HG03139 (cell line): Measurements from ENCODE around the gene ADM2.

Experiments used
- ATAC-seq: cut with Tn5 transposase; IDR thresholded peaks from one replicate; pipeline ENCODE4 v1.9.1; 2021; ENCODE audit not compliant: unreplicated experiment

Gene ADM2

DNA sequence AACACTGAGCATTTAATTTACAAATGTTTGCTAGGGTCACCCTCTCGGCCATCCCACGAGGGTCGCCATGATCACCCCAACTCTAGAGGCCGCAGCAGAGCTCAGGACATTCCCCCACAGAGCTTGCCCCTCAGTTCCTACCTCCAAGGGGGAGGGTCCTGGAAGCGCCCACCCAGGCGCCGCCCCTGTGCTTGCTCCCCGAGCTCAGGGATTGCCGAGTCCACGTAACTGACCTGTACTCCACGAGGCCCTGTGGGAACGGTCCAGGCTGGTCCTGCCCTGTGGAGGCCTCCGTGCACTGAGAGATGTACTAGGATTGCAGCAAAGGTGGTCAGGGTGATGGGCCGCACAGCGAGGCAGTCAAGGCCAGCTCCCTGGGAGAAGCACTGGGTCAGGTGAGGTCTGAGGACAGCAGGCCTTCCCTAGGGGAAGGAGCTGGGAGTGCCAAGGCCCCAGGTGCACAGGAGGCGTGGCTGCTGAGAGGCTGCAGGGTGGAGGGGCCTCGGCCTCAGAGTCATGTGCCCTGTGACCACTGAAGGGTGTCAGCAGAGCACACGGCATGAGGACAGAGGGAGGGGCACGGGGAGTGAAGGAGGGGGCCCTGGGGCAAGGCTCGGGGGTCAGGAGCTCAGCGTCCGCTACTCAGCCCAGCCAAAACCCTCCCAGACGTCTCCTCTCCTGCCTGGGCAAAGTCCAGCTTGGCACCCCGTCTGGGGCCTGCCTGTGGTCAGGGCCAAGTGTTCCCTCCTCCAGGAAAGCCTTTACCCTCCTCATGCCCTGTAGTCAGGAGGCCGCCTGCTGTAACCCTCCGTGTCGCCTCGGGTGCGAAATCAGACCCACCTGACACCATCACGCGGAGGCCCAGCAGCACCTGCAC, 2.9 kb downstream of the ADM2 start:
- no peak for ATAC-seq

DNA sequence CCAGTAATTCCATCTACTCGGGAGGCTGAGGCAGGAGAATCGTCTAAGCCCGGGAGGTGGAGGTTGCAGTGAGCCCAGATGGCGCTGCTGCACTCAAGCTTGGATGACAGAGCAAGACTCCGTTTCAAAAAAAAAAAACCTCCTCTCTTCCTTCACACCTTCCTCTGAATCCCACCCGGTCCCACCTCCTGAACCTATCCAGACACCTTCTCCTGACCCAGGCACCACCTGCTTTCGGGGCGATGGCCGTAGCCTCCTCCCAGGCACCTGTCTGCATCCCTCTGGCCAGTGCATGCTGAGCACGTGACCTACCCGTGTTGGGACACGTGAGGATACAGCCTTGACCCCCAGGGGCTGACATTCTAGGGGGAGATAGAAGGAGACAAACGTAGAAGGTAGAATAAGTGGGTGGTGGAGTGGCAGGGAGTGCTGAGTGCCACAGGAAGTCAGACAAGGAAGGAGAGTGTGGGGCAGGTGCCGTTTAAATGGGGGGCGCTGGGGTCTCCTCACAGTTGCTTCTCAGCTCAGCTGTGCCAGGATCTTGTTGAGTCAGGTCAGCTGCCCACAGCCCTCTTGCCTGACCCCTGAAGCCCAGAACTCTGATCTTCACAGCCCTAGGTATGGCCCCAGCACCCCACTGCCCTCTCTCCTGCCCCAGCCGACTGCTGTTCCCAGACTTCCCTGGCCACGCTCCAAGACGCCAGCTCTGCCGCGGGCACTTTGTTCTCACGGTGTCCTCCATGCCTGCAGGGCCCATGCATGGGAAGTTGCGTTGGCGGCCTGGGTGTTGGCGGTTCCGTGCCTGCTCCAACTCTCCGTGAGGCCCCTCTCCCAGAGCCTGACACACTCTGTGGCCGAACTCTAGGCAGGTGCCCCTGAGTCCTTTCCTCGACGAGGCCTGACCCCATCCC, 4.1 kb downstream of the ADM2 start:
- ATAC-seq = no peak

DNA sequence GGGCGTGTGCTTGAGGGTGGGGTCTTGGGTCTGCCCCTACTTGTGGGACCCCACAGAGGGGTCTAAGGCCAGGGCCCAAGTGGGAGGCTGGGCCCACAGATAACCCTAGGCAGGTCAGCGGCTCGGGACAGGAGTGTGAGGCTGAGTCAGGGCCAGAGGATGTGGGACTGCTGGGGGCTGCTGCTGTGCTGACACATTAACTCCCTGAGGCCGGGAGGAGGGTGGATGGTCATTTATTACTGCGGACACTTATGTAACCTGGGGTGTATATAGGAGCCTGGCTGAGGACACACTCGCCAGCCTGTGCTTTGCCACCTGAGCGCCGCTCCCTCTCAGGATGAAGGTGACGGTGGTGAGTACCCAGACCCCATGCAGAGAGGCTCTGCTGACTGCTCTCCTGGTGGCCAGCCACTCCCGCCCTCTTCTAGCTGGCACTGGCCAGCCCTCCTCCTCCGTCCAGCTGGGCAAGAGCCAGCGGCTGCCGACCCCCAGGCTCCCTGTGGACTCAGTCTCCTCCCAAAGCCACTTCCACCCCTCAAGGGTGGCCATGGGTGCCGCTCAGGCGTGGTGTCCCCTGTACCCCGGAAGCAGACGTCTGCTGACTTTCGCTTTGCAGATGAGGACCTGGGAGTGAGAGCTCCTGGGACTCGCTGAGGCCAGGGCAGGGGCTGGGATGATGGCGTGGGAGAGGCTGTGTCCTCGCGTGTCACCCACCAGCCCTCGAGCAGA, 5.4 kb downstream of the ADM2 start, which contains the start of gene MIOX:
Gene MIOX, plus strand, starts transcription at position 299 of the 729 bp plus-strand sequence. Its CDS starts 39 bp downstream, at position 338.
- no peak for ATAC-seq

DNA sequence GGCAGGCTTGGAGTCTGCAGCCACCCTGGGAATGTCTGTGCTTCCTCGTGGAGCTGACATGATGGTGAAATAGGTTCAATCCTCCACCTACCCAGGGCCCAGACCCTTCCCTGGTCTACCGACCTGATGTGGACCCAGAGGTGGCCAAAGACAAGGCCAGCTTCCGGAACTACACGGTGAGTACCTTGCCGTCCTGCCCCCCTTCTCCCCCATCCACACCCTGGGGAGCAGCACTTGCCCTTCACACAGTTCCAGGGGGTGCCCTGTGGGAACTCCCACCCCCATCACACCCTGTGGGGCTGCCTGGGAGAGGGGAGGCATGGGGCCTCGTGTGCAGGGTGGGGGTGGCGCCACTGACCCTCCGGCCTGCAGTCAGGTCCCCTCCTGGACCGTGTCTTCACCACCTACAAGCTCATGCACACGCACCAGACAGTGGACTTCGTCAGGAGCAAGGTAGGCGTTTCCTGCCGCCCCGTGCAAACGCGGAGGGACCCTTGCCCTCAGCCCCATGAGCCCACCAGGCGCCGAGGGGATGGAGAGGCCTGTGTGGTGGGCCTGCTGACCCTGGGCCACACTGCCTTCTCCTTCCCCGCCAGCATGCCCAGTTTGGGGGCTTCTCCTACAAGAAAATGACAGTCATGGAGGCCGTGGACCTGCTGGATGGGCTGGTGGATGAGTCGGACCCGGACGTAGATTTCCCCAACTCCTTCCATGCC, 6.1 kb downstream of the ADM2 start:
- no peak for ATAC-seq

DNA sequence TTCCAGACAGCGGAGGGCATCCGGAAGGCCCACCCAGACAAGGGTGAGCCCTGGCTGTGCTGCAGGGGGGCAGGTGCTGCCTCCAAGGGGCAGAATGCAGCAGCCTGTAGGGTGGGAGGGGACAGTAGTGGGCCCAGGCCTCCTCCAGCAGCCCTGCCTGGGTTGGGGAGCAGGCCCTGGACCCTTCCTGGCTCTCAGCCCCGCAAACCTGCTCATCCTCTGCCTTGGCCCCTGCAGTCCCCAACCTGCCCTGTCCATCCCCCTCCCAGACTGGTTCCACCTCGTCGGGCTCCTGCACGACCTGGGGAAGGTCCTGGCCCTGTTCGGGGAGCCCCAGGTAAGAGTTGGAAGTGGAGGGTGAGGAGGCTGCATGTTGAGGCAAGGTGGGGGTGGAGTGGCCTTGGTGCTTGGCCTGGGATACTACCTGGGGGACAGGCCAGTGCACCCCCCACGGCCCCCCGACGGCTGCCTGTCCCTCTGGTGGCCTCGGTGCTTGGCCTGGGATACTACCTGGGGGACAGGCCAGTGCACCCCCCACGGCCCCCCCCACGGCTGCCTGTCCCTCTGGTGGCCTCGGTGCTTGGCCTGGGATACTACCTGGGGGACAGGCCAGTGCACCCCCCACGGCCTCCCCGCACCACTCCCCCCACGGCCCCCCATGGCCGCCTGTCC, 6.8 kb downstream of the ADM2 start:
- ATAC-seq = no peak

DNA sequence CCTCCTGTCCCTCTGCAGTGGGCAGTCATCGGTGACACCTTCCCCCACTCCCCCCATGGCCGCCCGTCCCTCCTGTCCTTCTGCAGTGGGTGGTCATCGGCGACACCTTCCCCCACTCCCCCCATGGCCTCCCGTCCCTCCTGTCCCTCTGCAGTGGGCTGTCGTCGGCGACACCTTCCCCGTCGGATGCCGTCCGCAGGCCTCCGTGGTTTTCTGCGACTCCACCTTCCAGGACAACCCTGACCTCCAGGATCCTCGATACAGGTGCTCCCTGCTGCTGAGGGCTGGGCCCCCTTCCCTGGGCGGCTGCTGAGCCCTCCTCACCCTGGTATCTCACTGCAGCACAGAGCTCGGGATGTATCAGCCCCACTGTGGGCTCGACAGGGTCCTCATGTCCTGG, 7.5 kb downstream of the ADM2 start:
- no peak for ATAC-seq

DNA sequence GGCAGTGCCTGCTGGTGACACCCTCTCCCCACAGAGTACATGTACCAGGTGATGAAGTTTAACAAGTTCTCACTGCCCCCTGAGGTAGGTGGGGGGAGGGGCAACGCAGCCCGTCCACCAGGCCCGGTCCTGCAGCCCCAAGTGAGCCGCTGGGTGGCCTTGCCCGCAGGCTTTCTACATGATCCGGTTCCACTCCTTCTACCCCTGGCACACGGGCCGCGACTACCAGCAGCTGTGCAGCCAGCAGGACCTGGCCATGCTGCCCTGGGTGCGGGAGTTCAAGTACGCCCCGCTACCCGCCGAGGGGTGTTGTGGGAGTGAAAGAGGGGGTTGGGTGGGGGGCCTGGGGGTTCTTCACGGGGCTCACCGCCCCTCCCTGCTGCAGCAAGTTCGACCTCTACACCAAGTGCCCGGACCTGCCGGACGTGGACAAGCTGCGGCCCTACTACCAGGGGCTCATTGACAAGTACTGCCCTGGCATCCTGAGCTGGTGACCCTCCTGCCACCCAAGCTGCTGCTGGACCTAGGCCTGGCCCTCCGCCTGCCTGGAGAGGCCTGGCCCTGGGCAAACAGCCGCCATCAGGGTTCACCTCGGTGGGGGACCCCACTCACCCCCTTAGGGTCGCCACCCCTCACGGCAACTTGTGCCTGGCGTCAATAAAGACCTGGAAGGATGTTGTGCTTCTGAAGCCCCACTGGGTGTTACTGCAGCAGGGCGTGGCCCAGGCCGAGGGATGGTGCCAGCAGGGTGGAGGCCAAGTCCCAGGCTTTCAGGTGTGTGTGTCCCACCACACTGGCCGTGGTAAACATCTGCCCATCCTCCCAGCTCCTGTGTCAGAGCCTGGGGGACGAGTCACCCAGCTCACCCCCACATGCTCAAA, 8.3 kb downstream of the ADM2 start:
- ATAC-seq = no peak

DNA sequence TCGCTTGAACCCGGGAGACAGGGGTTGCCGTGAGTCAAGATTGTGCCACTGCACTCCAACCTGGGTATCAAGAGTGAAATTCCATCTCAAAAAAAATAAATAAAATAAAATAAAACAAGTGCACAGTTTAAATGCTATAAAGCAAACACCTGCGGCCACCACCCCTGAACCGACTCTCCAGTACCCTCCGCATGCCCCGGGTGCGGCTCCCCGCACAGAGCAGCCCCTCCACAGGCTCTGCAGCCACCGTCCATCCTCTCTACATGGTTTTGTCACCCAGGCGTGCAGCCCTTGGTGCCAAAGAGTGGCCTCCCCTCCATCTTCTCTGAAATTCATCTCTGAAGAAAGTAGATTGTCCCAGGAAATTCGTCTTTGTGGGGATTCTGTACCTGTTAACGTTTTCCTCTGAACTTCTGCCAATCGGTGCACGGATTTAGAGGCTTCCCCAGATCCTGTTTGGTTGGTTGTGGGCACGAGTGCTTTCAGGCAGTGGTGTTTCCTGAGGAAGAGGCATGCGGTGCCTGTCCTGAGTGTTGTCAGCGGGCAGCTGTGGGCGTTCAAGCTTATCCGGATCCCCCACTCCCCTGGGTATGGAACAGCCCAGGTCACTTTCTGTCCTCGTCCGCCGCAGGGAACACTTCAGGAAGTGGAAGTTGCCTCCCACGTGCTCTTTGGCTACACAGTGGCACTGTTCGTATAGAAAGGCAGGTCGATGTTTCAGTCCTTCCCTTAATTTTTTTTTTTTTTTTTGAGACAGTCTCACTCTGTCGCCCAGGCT, 9.4 kb downstream of the ADM2 start:
- no peak for ATAC-seq

DNA sequence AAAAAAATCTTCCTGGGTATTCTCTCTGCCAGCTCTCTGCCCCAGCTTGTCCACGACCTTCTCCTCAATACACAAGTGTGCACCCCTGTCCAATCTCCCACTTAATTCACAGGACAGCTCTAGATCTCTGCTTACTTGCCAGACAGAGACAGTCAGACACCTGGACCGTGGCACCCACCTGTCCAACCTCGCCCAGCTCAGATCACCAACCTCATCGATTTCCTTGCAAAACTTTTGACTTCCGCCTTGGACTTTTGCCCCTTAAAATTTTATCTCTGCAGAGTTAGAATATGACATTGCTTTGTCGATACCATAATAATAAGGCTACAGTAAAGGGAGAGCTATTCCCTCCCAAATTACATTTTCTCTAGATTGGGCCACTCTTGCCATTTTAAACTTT, 15.8 kb downstream of the ADM2 start:
- ATAC-seq = no peak

DNA sequence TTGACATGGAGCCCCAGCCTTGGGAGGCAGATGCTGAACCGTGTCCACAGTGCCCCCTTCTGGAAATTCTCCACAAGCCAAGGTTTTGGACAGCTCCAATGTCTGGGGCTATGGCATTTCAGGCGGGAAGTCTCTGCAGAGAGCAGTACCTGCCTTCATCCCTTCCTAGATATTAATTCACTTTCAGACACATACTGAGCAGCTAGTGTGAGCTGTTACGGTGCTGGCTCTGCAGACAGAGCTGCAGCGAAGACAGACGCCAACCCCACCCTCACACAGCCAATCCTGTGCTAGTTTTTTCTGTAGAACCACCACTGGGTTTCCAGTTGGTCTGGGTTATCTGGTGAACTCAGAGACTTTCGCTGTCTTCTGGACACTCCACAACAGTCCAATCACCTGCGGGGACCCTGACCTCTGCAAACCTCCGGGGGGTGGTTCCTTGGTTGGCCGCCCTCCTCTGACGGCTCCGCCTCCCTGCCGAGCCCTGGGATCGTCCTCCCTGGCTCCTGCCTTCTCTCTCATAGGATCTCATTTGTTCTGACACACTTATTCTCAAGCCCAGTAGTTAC, 17.1 kb downstream of the ADM2 start:
- no peak for ATAC-seq

DNA sequence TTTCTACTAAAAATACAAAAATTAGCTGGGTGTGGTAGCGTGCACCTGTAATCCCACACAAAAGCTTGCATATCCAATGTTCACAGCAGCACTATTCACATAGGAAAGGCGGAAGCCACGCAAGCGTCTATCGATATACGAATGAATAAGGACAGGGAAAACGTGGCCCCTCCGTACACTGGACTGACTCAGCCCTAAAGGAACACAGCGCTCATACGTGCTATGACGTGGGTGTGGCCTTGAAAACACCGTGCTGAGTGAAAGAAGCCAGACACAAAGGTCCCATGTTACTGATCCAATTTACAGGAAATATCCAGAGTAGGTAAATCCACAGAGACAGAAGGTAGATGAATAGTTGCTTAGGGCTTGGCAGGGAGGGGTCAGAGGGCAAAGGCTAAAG, 19.1 kb downstream of the ADM2 start:
- no peak for ATAC-seq

DNA sequence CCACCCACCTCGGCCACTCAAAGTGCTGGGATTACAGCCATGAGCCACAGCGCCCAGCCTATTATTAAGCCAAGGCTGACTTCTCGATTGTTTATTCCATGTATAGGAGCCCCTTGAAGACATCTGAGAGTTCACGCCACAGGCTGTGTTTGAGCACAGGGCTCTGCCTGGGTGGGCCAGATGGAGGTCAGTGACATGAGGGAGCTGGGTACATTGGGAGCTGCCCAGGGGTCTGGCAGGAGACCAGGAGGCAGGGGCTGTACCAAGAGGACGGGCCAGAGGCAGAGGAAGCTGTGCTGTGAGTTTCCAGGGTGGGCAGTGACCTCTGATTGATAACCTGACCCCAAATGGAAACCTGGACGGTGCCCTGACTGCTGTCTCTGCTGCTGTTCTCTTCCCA, 20.8 kb downstream of the ADM2 start:
- no peak for ATAC-seq

DNA sequence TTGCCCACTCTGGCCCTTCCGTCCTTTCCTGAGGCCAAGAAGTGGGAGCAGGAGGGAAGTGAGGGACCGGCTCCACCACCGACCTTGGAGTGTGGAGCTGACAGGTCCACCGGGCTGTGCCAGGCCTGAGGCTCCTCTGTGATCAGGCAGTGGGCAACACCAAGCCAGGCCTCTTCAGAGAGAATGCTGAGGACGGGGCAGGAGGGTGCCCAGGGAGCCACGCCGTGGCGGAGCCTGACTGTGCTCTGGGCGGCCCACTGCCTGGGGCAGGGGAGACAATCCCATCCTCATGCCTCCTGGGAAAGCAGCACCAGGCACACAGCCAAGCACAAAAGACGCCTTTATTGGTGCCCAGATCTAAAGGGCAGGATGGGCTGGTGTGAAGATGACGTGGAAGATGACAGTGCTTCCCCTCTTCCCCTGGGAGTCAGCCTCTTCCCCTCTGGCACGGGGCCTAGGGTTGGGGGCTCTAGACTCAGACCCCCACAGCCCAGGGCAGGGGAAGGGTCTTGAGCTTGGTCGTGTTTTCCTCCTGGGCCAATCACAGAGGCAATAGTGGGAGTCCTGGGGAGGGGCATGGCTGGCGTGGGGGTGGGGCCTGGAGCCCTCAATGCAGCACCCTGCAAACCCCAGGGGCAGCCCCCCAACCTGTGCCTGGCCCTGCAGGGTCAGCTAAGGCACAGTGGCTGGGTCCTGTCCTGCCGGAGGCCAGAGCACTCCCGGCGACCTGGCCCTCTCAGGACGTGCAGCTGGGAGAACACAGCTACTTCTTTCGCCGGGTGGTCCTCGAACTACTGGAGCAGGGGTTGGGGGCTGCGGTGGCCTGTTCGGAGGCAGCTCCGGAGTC, 21.5 kb downstream of the ADM2 start:
- ATAC-seq = no peak

DNA sequence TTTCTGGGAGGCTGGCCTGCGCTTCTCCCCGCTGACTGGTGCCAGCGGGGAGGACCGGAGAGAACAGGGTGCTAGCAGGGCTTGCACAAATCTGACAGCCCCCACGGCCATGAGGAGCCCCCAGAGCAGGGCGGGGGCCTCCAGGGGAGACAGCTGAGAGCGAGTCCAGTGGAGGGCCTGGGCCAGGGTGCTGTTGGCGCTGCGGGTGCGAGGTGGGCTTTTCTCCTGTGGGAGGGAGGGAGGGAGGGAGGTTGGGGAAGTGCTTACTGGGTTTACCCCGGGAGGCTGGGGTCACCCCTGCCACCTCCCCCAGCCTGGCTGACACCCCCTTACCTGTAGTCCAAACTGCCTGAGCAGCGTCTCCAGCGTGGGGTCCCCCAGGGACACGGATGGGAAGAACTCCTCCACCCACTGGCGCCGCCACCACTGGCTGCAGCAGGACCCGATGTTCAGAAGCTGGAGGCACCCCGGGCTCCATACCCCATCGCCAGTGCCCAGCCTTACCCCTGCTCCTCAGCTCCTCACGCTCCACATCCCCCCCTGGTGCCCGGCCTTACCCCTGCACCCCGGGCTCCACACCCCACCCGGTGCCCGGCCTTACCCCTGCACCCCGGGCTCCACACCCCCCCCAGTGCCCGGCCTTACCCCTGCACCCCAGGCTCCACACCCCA, 22.3 kb downstream of the ADM2 start:
- no peak for ATAC-seq

DNA sequence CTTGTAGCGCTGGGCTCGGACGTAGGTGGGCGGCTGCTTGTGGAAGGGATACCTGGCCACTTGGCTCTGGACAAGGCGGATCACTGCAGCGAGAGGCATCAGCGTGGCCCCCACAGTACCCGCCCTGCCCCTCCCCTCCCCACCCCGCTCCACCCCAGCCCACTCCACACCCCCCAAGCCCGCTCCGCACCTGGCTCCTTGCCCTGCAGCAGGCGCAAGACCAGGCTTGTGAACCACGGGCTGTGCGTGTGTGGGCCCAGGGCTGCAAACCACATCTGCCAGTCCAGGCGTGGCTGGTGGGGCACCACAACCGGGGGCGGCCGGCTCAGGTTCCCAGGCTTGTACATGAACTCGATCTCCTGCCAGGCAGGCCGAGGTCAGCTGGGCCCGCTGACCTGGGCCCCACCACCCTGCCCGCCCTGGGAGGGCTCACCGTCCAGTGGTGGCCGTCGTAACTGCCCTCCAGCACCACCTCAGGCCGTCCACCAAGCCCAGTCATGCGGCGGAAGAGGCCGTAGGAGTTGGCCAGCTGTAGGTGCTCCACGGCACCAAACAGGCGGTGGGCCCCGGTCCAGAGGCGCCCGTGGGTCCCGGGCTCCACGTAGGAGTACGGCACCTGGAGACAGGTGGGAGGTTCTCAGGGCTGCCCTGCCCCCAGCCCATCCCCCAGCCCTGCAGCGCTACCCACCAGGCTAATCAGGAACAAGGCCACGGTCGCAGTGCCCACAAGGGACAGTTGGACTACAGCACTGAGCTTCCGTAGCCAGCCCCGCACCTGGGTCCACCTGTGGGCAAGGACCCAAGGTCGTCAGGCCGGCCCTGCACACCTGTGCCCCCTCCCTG, 23.2 kb downstream of the ADM2 start:
- no peak for ATAC-seq
